Measurements from ENCODE around the gene ELOVL3. TPM values are rescaled to one million over a fixed set of nuclear protein-coding genes. Genes with fewer than 3 reads are reported as not detected.
A peak's percentile ranks its signal among the peaks of the same experiment; 100 is the strongest.

ELOVL3 gene
- total and polyA plus RNA-seq, 10 of the 15 experiments (the other 5 are each of a cell fraction or from before 2014, with no cell fraction given) = 0.10 to 0.18 (median 0.11) TPM; not detected in 7

DNA sequence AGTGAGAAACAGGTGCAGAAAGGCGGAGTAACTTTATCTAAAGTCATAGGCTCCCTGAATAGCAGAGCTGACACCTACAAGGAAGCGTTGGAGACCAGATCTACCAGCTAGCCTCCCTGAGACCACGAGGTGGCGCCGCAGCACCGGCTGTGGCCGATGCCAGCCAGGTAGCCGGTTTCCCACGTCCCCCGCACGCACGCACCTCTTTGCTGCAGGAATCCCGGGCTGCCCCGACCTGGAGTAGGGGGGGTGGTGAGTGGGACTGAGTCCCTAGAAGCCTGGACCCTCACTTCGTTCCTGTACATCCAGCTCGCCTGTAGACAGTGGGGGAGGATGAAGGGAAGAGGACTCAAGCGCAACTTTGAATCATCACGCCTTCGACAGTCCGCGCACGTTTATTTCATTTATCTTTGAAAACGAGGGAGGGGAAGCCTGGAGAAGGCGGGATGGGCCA is 3.7 kb downstream of the ELOVL3 start:
- ChIA-PET CTCF (interaction anchor here (0.6 to 15.4 kb wide), 65 partner anchors 9 to 458 kb away, joined by 3 to 632 read pairs (median 5); partner anchors contain the start of genes C10orf95, CUEDC2, FBXL15 and GBF1), POLR2A (interaction anchor here (0.9 to 1.4 kb wide), 7 partner anchors 9 to 232 kb away, joined by 3 to 4 read pairs (median 3); partner anchors contain the start of gene C10orf95), SMC1A (ENCODE audit: uncharacterized antibody, unreplicated experiment) (interaction anchor here (0.6 to 12.2 kb wide), 26 partner anchors 9 to 354 kb away, joined by 3 to 231 read pairs (median 5); partner anchors contain the start of genes ACTR1A, CUEDC2, GBF1 and PITX3), RAD21 (ENCODE audit: unreplicated experiment) (interaction anchor here (0.8 to 13.1 kb wide), 34 partner anchors 9 to 367 kb away, joined by 3 to 256 read pairs (median 6); partner anchors contain the start of genes ACTR1A, C10orf95, FBXL15 and GBF1)
- Histone ChIP-seq H4K20me1 (ENCODE audit: control insufficient read depth, insufficient read depth) (no peaks in the 10 kb centered on the region), H3K27me3 (replicated peaks in 1 of 2; ENCODE audit: control insufficient read depth in 2 of 2, insufficient read depth in 2 of 2, low read length in 1 of 2) (peaks cover 7 to 11% of the 10 kb centered on the region in 2 experiments), H3K9ac (ENCODE audit: control insufficient read depth, insufficient read depth, low read length) (no peak overlapping the region; the same call in 1 of the 2 replicates), H3K36me3 (ENCODE audit: control insufficient read depth in 2 of 2, insufficient read depth in 2 of 2, low read length in 1 of 2) (no peaks in the 10 kb centered on the region), H3K9me3 (replicated peaks; ENCODE audit: control insufficient read depth, insufficient read depth, low read length) (no peaks in the 10 kb centered on the region), H2AFZ (ENCODE audit: control insufficient read depth, low read depth, low read length) (peak overlapping the region; percentile 87), H3K4me2 (ENCODE audit: control insufficient read depth, insufficient read depth) (peak overlapping the region; percentile 89), H3K4me1 (ENCODE audit: control insufficient read depth, insufficient read depth, low read length) (peaks cover 15% of the 10 kb centered on the region), H3K27ac (ENCODE audit: control insufficient read depth, insufficient read depth) (no peak overlapping the region), H3K4me3 (peak overlapping the region; percentile 64; the same call in 1 of the 2 replicates), H3K79me2 (ENCODE audit: control insufficient read depth, insufficient read depth, low read length) (no peaks in the 10 kb centered on the region)
- intact Hi-C loops (cut with micrococcal nuclease; ENCODE audit: unreplicated experiment) = loop anchor here (2.0 to 5.0 kb wide), 4 partner anchors 61 to 352 kb away; no protein-coding TSS in a partner anchor
- DNase-seq (ENCODE audit: low read depth, low spot score) (peak; percentile 33), FAIRE-seq (peak; percentile 99), ATAC-seq (peak; percentile 81)
- BruUV-seq (replicated peaks) = no TSS peak
- WGBS (ENCODE audit: insufficient coverage, insufficient replicate concordance, low lambda C conversion rate, missing lambda C conversion rate) = under 1% methylated on average over 24 of the region's 24 CpGs
- in situ Hi-C loops (cut with MboI) = loop anchor here (5.0 kb wide), 2 partner anchors 122 to 177 kb away; no protein-coding TSS in a partner anchor
- TF ChIP-seq BHLHE40 (IDR thresholded peaks at IDR 0.05; ENCODE audit: borderline replicate concordance in 1 of 2, low read depth in 2 of 2, low read length in 1 of 2) (peak in 1 of 2 experiments; percentile 37; a peak in 2 of 4 replicates), IKZF1 (conservative IDR thresholded peaks at IDR 0.05) (peak; percentile 16; the same call in 1 of the 2 replicates), RAD21 (IDR thresholded peaks at IDR 0.05; ENCODE audit: insufficient read depth, low read depth, low read length) (peak; percentile 96), CREM (IDR thresholded peaks at IDR 0.05; ENCODE audit: low read depth) (0 out of 2 replicates have a peak, but pooled peaks have one; percentile 37), IRF4 (IDR thresholded peaks at IDR 0.05; ENCODE audit: low read depth, low read length) (peak; percentile 67; the same call in 1 of the 2 replicates), KAT2A (conservative IDR thresholded peaks at IDR 0.05; ENCODE audit: control insufficient read depth, low read depth, low read length) (no peak), NBN (IDR thresholded peaks at IDR 0.05) (0 out of 2 replicates have a peak, but pooled peaks have one; percentile 47), GATAD2B (conservative IDR thresholded peaks at IDR 0.05; ENCODE audit: low read depth) (0 out of 2 replicates have a peak, but pooled peaks have one; percentile 18), SMC3 (IDR thresholded peaks at IDR 0.05; ENCODE audit: borderline replicate concordance, low read length) (peak; percentile 92), POU2F2 (IDR thresholded peaks at IDR 0.05; ENCODE audit: borderline replicate concordance, low read depth, low read length) (0 out of 3 replicates have a peak, but pooled peaks have one; percentile 55), TCF3 (IDR thresholded peaks at IDR 0.05; ENCODE audit: borderline replicate concordance, insufficient read depth, low read depth, low read length) (0 out of 2 replicates have a peak, but pooled peaks have one; percentile 18), MXI1 (IDR thresholded peaks at IDR 0.05; ENCODE audit: low read depth, low read length) (peak; percentile 48)
- TF ChIP-seq, protein P1, sequence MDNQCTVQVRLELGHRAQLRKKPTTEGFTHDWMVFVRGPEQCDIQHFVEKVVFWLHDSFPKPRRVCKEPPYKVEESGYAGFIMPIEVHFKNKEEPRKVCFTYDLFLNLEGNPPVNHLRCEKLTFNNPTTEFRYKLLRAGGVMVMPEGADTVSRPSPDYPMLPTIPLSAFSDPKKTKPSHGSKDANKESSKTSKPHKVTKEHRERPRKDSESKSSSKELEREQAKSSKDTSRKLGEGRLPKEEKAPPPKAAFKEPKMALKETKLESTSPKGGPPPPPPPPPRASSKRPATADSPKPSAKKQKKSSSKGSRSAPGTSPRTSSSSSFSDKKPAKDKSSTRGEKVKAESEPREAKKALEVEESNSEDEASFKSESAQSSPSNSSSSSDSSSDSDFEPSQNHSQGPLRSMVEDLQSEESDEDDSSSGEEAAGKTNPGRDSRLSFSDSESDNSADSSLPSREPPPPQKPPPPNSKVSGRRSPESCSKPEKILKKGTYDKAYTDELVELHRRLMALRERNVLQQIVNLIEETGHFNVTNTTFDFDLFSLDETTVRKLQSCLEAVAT (IDR thresholded peaks at IDR 0.05) = 0 out of 2 replicates have a peak, but pooled peaks have one; percentile 27
- TF ChIP-seq, protein P2, sequence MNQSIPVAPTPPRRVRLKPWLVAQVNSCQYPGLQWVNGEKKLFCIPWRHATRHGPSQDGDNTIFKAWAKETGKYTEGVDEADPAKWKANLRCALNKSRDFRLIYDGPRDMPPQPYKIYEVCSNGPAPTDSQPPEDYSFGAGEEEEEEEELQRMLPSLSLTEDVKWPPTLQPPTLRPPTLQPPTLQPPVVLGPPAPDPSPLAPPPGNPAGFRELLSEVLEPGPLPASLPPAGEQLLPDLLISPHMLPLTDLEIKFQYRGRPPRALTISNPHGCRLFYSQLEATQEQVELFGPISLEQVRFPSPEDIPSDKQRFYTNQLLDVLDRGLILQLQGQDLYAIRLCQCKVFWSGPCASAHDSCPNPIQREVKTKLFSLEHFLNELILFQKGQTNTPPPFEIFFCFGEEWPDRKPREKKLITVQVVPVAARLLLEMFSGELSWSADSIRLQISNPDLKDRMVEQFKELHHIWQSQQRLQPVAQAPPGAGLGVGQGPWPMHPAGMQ (IDR thresholded peaks at IDR 0.05; ENCODE audit: borderline replicate concordance) = no peak
- TF ChIP-seq, protein P3, sequence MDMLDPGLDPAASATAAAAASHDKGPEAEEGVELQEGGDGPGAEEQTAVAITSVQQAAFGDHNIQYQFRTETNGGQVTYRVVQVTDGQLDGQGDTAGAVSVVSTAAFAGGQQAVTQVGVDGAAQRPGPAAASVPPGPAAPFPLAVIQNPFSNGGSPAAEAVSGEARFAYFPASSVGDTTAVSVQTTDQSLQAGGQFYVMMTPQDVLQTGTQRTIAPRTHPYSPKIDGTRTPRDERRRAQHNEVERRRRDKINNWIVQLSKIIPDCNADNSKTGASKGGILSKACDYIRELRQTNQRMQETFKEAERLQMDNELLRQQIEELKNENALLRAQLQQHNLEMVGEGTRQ (IDR thresholded peaks at IDR 0.05; ENCODE audit: borderline replicate concordance, low read depth, low read length) = no peak
- TF ChIP-seq, protein P4, sequence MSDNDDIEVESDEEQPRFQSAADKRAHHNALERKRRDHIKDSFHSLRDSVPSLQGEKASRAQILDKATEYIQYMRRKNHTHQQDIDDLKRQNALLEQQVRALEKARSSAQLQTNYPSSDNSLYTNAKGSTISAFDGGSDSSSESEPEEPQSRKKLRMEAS (IDR thresholded peaks at IDR 0.05; ENCODE audit: low read depth, low read length) = no peak
